ENCODE measurements around the gene ABCE1.

Gene ABCE1

GRCh38 chr4:145097821-145098674 lies at the start of gene ABCE1, which contains the start of gene ANAPC10:
Gene ABCE1, plus strand, starts transcription at chr4:145098311. Its CDS starts 6,102 bp downstream, at chr4:145104413.
Gene ANAPC10, minus strand, starts transcription at chr4:145098196. Its CDS starts 2,097 bp downstream, at chr4:145096099.
- peak; percentile 97 for DNase-seq

GRCh38 chr4:145048817-145049216 lies 49.3 kb upstream of the ABCE1 start:
- no peak for DNase-seq

GRCh38 chr4:145049241-145049640 lies 48.9 kb upstream of the ABCE1 start:
- DNase-seq = no peak

GRCh38 chr4:145055533-145056257 lies 42.4 kb upstream of the ABCE1 start:
- no peak for DNase-seq

- no peak for DNase-seq
These were observed 41.6 kb upstream of the ABCE1 start for GRCh38 chr4:145056325-145057130.

- DNase-seq = no peak
These were observed 39.9 kb upstream of the ABCE1 start for GRCh38 chr4:145058256-145058655.

GRCh38 chr4:145061318-145061920 lies 36.7 kb upstream of the ABCE1 start:
- DNase-seq = peak; percentile 46

GRCh38 chr4:145066063-145066501 lies 32.0 kb upstream of the ABCE1 start:
- no peak for DNase-seq

- no peak for DNase-seq
These were observed 28.8 kb upstream of the ABCE1 start for GRCh38 chr4:145069361-145069760.

GRCh38 chr4:145071560-145071959 lies 26.6 kb upstream of the ABCE1 start:
- DNase-seq = no peak

- no peak for DNase-seq
These were observed 22.2 kb upstream of the ABCE1 start for GRCh38 chr4:145075742-145076468.

- no peak for DNase-seq
These were observed 21.6 kb upstream of the ABCE1 start for GRCh38 chr4:145076469-145076855.

GRCh38 chr4:145081756-145082155 lies 16.4 kb upstream of the ABCE1 start:
- no peak for DNase-seq

GRCh38 chr4:145083891-145084605 lies 14.1 kb upstream of the ABCE1 start:
- DNase-seq = no peak

GRCh38 chr4:145090380-145090779 lies 7.7 kb upstream of the ABCE1 start:
- DNase-seq = no peak

GRCh38 chr4:145093638-145094037 lies 4.5 kb upstream of the ABCE1 start:
- DNase-seq = no peak

GRCh38 chr4:145097331-145097820 lies 735 bp upstream of the ABCE1 start:
- no peak for DNase-seq

- DNase-seq = no peak
These were observed 545 bp downstream of the ABCE1 start for GRCh38 chr4:145098675-145099037.

- no peak for DNase-seq
These were observed 1.5 kb downstream of the ABCE1 start for GRCh38 chr4:145099653-145100052.

GRCh38 chr4:145101091-145101490 lies 3.0 kb downstream of the ABCE1 start:
- no peak for DNase-seq

GRCh38 chr4:145102619-145103018 lies 4.5 kb downstream of the ABCE1 start:
- DNase-seq = no peak

All from NCI-H1436 (cell line).